Gastroesophageal sphincter (tissue), 4 donors: ENCODE results near the gene GAP43. TPM values are rescaled to one million over a fixed set of nuclear protein-coding genes. Genes with fewer than 3 reads are reported as not detected.

Experiments used
- ATAC-seq: fragments of 150-250 bp; one replicate; pipeline ENCODE4 v1.9.1; 2016; ENCODE audit warnings: mild to moderate bottlenecking, moderate library complexity
- H3K27ac ChIP-seq, 4 donors: fragments of 200-600 bp; sonication (generic) in 3 of 4; 1 replicate in 3 of 4; 2 replicates in 1 of 4; pipeline ENCODE4 v1.5.1; 2016 to 2019
- H3K27me3 ChIP-seq: fragments of 200-600 bp; sonication (generic); one replicate; pipeline ENCODE4 v1.5.1; 2019
- H3K36me3 ChIP-seq, 2 donors: fragments of 200-600 bp; sonication (generic); one replicate each; pipeline ENCODE4 v1.5.1; 2019; ENCODE audit warnings: control low read depth in 1 of 2
- H3K4me1 ChIP-seq, 3 donors: fragments of 200-600 bp; sonication (generic); 1 replicate in 2 of 3; 2 replicates in 1 of 3; pipeline ENCODE4 v1.5.1; 2016 to 2019; ENCODE audit warnings: control low read depth in 2 of 3
- H3K4me3 ChIP-seq, 2 donors: fragments of 200-600 bp; sonication (generic); one replicate each; pipeline ENCODE4 v1.5.1; 2019; ENCODE audit warnings: mild to moderate bottlenecking in 1 of 2, moderate library complexity in 1 of 2
- H3K9me3 ChIP-seq, 3 donors: fragments of 200-600 bp; sonication (generic); one replicate each; pipeline ENCODE4 v1.5.1; 2017 to 2019; ENCODE audit warnings: control low read depth in 2 of 3
- CTCF ChIP-seq, 4 experiments: fragments of 200-600 bp in 2 of 4; fragments of 450-650 bp in 2 of 4; sonication (generic) in 1 of 4; IDR thresholded peaks; one replicate each; pipeline ENCODE4 v1.5.1; 2017 to 2019; ENCODE audit warnings: antibody characterized with exemption in 4 of 4, mild to moderate bottlenecking in 2 of 4, moderate library complexity in 2 of 4
- EP300 ChIP-seq: sonication (generic); formaldehyde crosslinking; IDR thresholded peaks from one replicate; pipeline ENCODE4 v1.6.1; 2017; ENCODE audit warnings: antibody characterized with exemption, mild to moderate bottlenecking
- POLR2A ChIP-seq, 2 donors: fragments of 450-650 bp; IDR thresholded peaks; one replicate each; pipeline ENCODE4 v1.6.1; 2017; ENCODE audit warnings: antibody characterized with exemption in 2 of 2, mild to moderate bottlenecking in 2 of 2, moderate library complexity in 1 of 2
- POLR2AphosphoS5 ChIP-seq: sonication (generic); formaldehyde crosslinking; IDR thresholded peaks from one replicate; pipeline ENCODE4 v1.6.1; 2017; ENCODE audit warnings: antibody characterized with exemption
- WGBS, 2 donors: methylation state at CpG; one replicate each; pipeline ENCODE4 v1.1.5; 2018; ENCODE audit warnings: low coverage in 1 of 2; 5-methylcytosine and 5-hydroxymethylcytosine counted together
- total RNA-seq, 4 donors: library from RNA; depleted of rRNA; stranded (reverse); fragments of >200 nt; gene quantifications; one replicate each; pipeline ENCODE4 v1.1.0, GENCODE V29; 2016

GAP43 gene
- total RNA-seq, 4 donors from 2014 or later = 0.47 to 2.7 (median 1.6) TPM

GRCh38 chr3:115580566-115580965 lies 42.7 kb upstream of the GAP43 start:
- WGBS, 2 donors = 71% methylated on average over 1 of the region's 1 CpG; no CpG with 5 or more reads in 1 of the 2 donors
- TF ChIP-seq CTCF (IDR thresholded peaks at IDR 0.05) (no peak), EP300 (no peak), POLR2A (IDR thresholded peaks at IDR 0.05) (no peak), POLR2AphosphoS5 (no peak)

GRCh38 chr3:115581362-115582135 lies 41.8 kb upstream of the GAP43 start:
- no peak for ATAC-seq
- H3K36me3 ChIP-seq = no peaks in the 10 kb centered on the region
- H3K27ac ChIP-seq = no peak overlapping the region
- H3K27me3 ChIP-seq = no peaks in the 10 kb centered on the region
- WGBS, 2 donors = 91 to 93% methylated on average over 7 to 8 of the region's 8 CpGs
- no peak overlapping the region for H3K4me3 ChIP-seq
- TF ChIP-seq CTCF (IDR thresholded peaks at IDR 0.05) (no peak), POLR2A (IDR thresholded peaks at IDR 0.05) (no peak), POLR2AphosphoS5 (no peak), EP300 (no peak)
- no peaks in the 10 kb centered on the region for H3K9me3 ChIP-seq
- H3K4me1 ChIP-seq = no peaks in the 10 kb centered on the region

More at GRCh38 chr3:115580566-115580965, 42.7 kb upstream of the GAP43 start:
- H3K4me3 ChIP-seq = no peak overlapping the region
- no peaks in the 10 kb centered on the region for H3K4me1 ChIP-seq
- no peaks in the 10 kb centered on the region for H3K27me3 ChIP-seq
- ATAC-seq = no peak
- H3K27ac ChIP-seq = no peak overlapping the region
- no peaks in the 10 kb centered on the region for H3K36me3 ChIP-seq
- no peaks in the 10 kb centered on the region for H3K9me3 ChIP-seq

GRCh38 chr3:115588201-115589115 lies 34.9 kb upstream of the GAP43 start:
- peaks cover 0 to under 1% (median 0%) of the 10 kb centered on the region in 3 donors for H3K9me3 ChIP-seq
- H3K4me1 ChIP-seq = peaks cover 0 to 11% (median 0%) of the 10 kb centered on the region in 3 donors
- ATAC-seq = no peak
- TF ChIP-seq POLR2A (IDR thresholded peaks at IDR 0.05) (no peak), EP300 (no peak), CTCF (IDR thresholded peaks at IDR 0.05) (no peak), POLR2AphosphoS5 (no peak)
- H3K27ac ChIP-seq = no peak overlapping the region
- 73 to 86% methylated on average over 2 to 4 of the region's 5 CpGs for WGBS, 2 donors
- H3K4me3 ChIP-seq = no peak overlapping the region
- H3K27me3 ChIP-seq = no peaks in the 10 kb centered on the region
- H3K36me3 ChIP-seq = no peaks in the 10 kb centered on the region

- TF ChIP-seq POLR2AphosphoS5 (no peak), POLR2A (IDR thresholded peaks at IDR 0.05) (no peak), EP300 (no peak), CTCF (IDR thresholded peaks at IDR 0.05) (no peak)
- no peak for ATAC-seq
- H3K4me1 ChIP-seq = peaks cover 0 to 11% (median 0%) of the 10 kb centered on the region in 3 donors
- H3K27ac ChIP-seq = no peak overlapping the region
- peaks cover 0 to 25% (median 0%) of the 10 kb centered on the region in 3 donors for H3K9me3 ChIP-seq
- WGBS, 2 donors = 31 to 45% methylated on average over 3 of the region's 3 CpGs
- H3K36me3 ChIP-seq = no peaks in the 10 kb centered on the region
- H3K27me3 ChIP-seq = no peaks in the 10 kb centered on the region
- H3K4me3 ChIP-seq = no peak overlapping the region
Observed at GRCh38 chr3:115590873-115591272, 32.4 kb upstream of the GAP43 start.
